ENCODE results near the gene SLC13A3. TPM values are rescaled to one million over a fixed set of nuclear protein-coding genes. Genes with fewer than 3 reads are reported as not detected.

Gene SLC13A3
- total RNA-seq, 2 donors from 2014 or later = 0.08 to 0.25 TPM

GRCh38 chr20:46636514-46636913 is 14.7 kb downstream of the SLC13A3 start:
- DNase-seq = no peak
- Histone ChIP-seq H3K27ac (no peak overlapping the region), H3K4me3 (no peak overlapping the region), H3K9me3 (no peaks in the 10 kb centered on the region), H3K27me3 (no peaks in the 10 kb centered on the region), H3K4me1 (no peaks in the 10 kb centered on the region), H3K36me3 (no peaks in the 10 kb centered on the region), H3K9ac (ENCODE audit: low read depth in 2 of 2, low read length in 2 of 2) (no peak overlapping the region)
- intact Hi-C loops (cut with DNase I) = no loop called here
- no peak for TF ChIP-seq CTCF (IDR thresholded peaks at IDR 0.05)

GRCh38 chr20:46635514-46636136 is 15.6 kb downstream of the SLC13A3 start:
- Histone ChIP-seq H3K4me3 (no peak overlapping the region), H3K9ac (ENCODE audit: low read depth in 2 of 2, low read length in 2 of 2) (no peak overlapping the region), H3K36me3 (no peaks in the 10 kb centered on the region), H3K27me3 (no peaks in the 10 kb centered on the region), H3K4me1 (no peaks in the 10 kb centered on the region), H3K9me3 (no peaks in the 10 kb centered on the region), H3K27ac (no peak overlapping the region)
- intact Hi-C loops (cut with DNase I) = no loop called here
- no peak for TF ChIP-seq CTCF (IDR thresholded peaks at IDR 0.05)
- no peak for DNase-seq

GRCh38 chr20:46634528-46634927 is 16.7 kb downstream of the SLC13A3 start:
- H3K27me3 ChIP-seq = no peaks in the 10 kb centered on the region
- intact Hi-C loops (cut with DNase I) = no loop called here
- no peak overlapping the region for H3K4me3 ChIP-seq
- no peak for TF ChIP-seq CTCF (IDR thresholded peaks at IDR 0.05)
- H3K9ac ChIP-seq (ENCODE audit: low read depth in 2 of 2, low read length in 2 of 2) = no peak overlapping the region
- DNase-seq = no peak
- no peak overlapping the region for H3K27ac ChIP-seq
- no peaks in the 10 kb centered on the region for H3K9me3 ChIP-seq
- no peaks in the 10 kb centered on the region for H3K4me1 ChIP-seq
- H3K36me3 ChIP-seq = no peaks in the 10 kb centered on the region

- H3K27me3 ChIP-seq = no peaks in the 10 kb centered on the region
- H3K9ac ChIP-seq (ENCODE audit: low read depth in 2 of 2, low read length in 2 of 2) = no peak overlapping the region
- TF ChIP-seq CTCF (IDR thresholded peaks at IDR 0.05) = no peak
- DNase-seq = no peak
- no peaks in the 10 kb centered on the region for H3K36me3 ChIP-seq
- intact Hi-C loops (cut with DNase I) = no loop called here
- H3K4me1 ChIP-seq = no peaks in the 10 kb centered on the region
- H3K4me3 ChIP-seq = no peak overlapping the region
- no peaks in the 10 kb centered on the region for H3K9me3 ChIP-seq
- no peak overlapping the region for H3K27ac ChIP-seq
Observed at GRCh38 chr20:46631874-46632446, 19.3 kb downstream of the SLC13A3 start.

- no peak overlapping the region for H3K27ac ChIP-seq
- H3K27me3 ChIP-seq = no peaks in the 10 kb centered on the region
- H3K4me1 ChIP-seq = no peaks in the 10 kb centered on the region
- no peak for TF ChIP-seq CTCF (IDR thresholded peaks at IDR 0.05)
- intact Hi-C loops (cut with DNase I) = no loop called here
- H3K9me3 ChIP-seq = no peaks in the 10 kb centered on the region
- H3K9ac ChIP-seq (ENCODE audit: low read depth in 2 of 2, low read length in 2 of 2) = no peak overlapping the region
- no peak for DNase-seq
- no peaks in the 10 kb centered on the region for H3K36me3 ChIP-seq
- no peak overlapping the region for H3K4me3 ChIP-seq
Observed at GRCh38 chr20:46631212-46631869, 19.9 kb downstream of the SLC13A3 start.

All from colonic mucosa (tissue), 4 donors.